Progenitor cell of endocrine pancreas (in vitro differentiated cells): Measurements from ENCODE around the gene CKLF. TPM values are rescaled to one million over a fixed set of nuclear protein-coding genes. Genes with fewer than 3 reads are reported as not detected.

Experiments
- DNase-seq: peaks from one replicate; pipeline ENCODE4 v3.0.0; 2021; ENCODE audit warnings: low spot score; ENCODE audit not compliant: unreplicated experiment
- H3K27ac Mint-ChIP-seq: 2 replicates; pipeline ENCODE4 v1.8.0; 2021; ENCODE audit warnings: mild to moderate bottlenecking, moderate library complexity, mixed read lengths
- H3K27me3 Mint-ChIP-seq: 2 replicates; pipeline ENCODE4 v1.8.0; 2021; ENCODE audit warnings: mixed read lengths
- H3K36me3 Mint-ChIP-seq: 2 replicates; pipeline ENCODE4 v1.8.0; 2022; ENCODE audit warnings: mixed read lengths; ENCODE audit not compliant: insufficient read depth
- H3K4me1 Mint-ChIP-seq: 2 replicates; pipeline ENCODE4 v1.8.0; 2021; ENCODE audit warnings: low read depth, mixed read lengths
- H3K4me3 Mint-ChIP-seq: 2 replicates; pipeline ENCODE4 v1.8.0; 2021; ENCODE audit warnings: low read depth, mild to moderate bottlenecking, moderate library complexity, mixed read lengths
- H3K9me3 Mint-ChIP-seq: 2 replicates; pipeline ENCODE4 v1.8.0; 2021; ENCODE audit warnings: low read depth, mixed read lengths
- CTCF ChIP-seq: fragments of 200-600 bp; sonication (generic); IDR thresholded peaks from one replicate; pipeline ENCODE4 v1.5.0; 2021; ENCODE audit warnings: antibody characterized with exemption, mild to moderate bottlenecking; ENCODE audit not compliant: unreplicated experiment
- total RNA-seq: library from RNA; stranded (reverse); gene quantifications from 2 replicates; pipeline ENCODE4 v1.2.1, GENCODE V29; 2021

Gene CKLF
- total RNA-seq, 1 donor from 2014 or later: 35.6 TPM

GRCh38 chr16:66569827-66570405, 17.5 kb downstream of the CKLF start:
- H3K36me3 Mint-ChIP-seq: peaks cover 7% of the 10 kb centered on the region
- no peak for TF ChIP-seq CTCF
- DNase-seq: no peak

GRCh38 chr16:66572356-66572755, 20.0 kb downstream of the CKLF start:
- no peak for TF ChIP-seq CTCF
- no peak overlapping the region for H3K27ac Mint-ChIP-seq
- H3K9me3 Mint-ChIP-seq: no peaks in the 10 kb centered on the region
- H3K4me1 Mint-ChIP-seq: no peaks in the 10 kb centered on the region
- peaks cover 5% of the 10 kb centered on the region for H3K27me3 Mint-ChIP-seq
- no peak overlapping the region for H3K4me3 Mint-ChIP-seq
- no peak for DNase-seq
- peaks cover 2% of the 10 kb centered on the region for H3K36me3 Mint-ChIP-seq

More at GRCh38 chr16:66569827-66570405, 17.5 kb downstream of the CKLF start:
- H3K4me3 Mint-ChIP-seq: no peak overlapping the region
- H3K27me3 Mint-ChIP-seq: no peaks in the 10 kb centered on the region
- no peak overlapping the region for H3K27ac Mint-ChIP-seq
- H3K4me1 Mint-ChIP-seq: no peaks in the 10 kb centered on the region
- no peaks in the 10 kb centered on the region for H3K9me3 Mint-ChIP-seq

GRCh38 chr16:66574081-66574480, 21.7 kb downstream of the CKLF start:
- Mint-ChIP-seq H3K4me3 (no peak overlapping the region), H3K27me3 (peaks cover 19% of the 10 kb centered on the region), H3K36me3 (no peaks in the 10 kb centered on the region), H3K9me3 (no peaks in the 10 kb centered on the region), H3K27ac (no peak overlapping the region), H3K4me1 (no peaks in the 10 kb centered on the region)
- no peak for TF ChIP-seq CTCF
- DNase-seq: no peak

- TF ChIP-seq CTCF: no peak
- no peak overlapping the region for H3K27ac Mint-ChIP-seq
- DNase-seq: no peak
- H3K36me3 Mint-ChIP-seq: no peaks in the 10 kb centered on the region
- H3K9me3 Mint-ChIP-seq: no peaks in the 10 kb centered on the region
- no peak overlapping the region for H3K4me3 Mint-ChIP-seq
- H3K27me3 Mint-ChIP-seq: peaks cover 22% of the 10 kb centered on the region
- no peaks in the 10 kb centered on the region for H3K4me1 Mint-ChIP-seq
Observed at GRCh38 chr16:66574531-66574930, 22.2 kb downstream of the CKLF start.

- H3K27me3 Mint-ChIP-seq: peaks cover 26% of the 10 kb centered on the region
- TF ChIP-seq CTCF: no peak
- H3K36me3 Mint-ChIP-seq: no peaks in the 10 kb centered on the region
- H3K9me3 Mint-ChIP-seq: no peaks in the 10 kb centered on the region
- no peaks in the 10 kb centered on the region for H3K4me1 Mint-ChIP-seq
- no peak for DNase-seq
- no peak overlapping the region for H3K27ac Mint-ChIP-seq
- H3K4me3 Mint-ChIP-seq: no peak overlapping the region
Observed at GRCh38 chr16:66575060-66575459, 22.7 kb downstream of the CKLF start.
